NB4 (cell line): Measurements from ENCODE around the gene LEPROT.

Experiments used
- CTCF ChIP-seq: IDR thresholded peaks from one replicate; pipeline ENCODE4 v1.5.1; 2012; ENCODE audit warnings: low read depth, low read length
- MAX ChIP-seq: IDR thresholded peaks from 2 replicates; pipeline ENCODE4 v1.6.1; 2011; ENCODE audit warnings: low read depth, low read length
- POLR2A ChIP-seq: IDR thresholded peaks from 2 replicates; pipeline ENCODE4 v1.6.1; 2011; ENCODE audit warnings: mild to moderate bottlenecking; ENCODE audit not compliant: insufficient read length; ENCODE audit errors: extremely low read depth

- TF ChIP-seq POLR2A (no peak), CTCF (no peak), MAX (no peak)
These were observed 3.7 kb upstream of the LEPROT start for GRCh38 chr1:65416767-65417166.
